H1 (cell line): ENCODE data around the gene HPX. TPM values are rescaled to one million over a fixed set of nuclear protein-coding genes. Genes with fewer than 3 reads are reported as not detected.

ENCODE experiments used
- CBX8 ChIP-seq: fragments of 300-800, 300-1000 bp; sonication (generic); IDR thresholded peaks from 2 replicates; pipeline ENCODE4 v1.7.1; 2016; ENCODE audit warnings: low read depth, low read length, borderline replicate concordance
- RFX5 ChIP-seq: IDR thresholded peaks from 2 replicates; pipeline ENCODE4 v1.6.1; 2011; ENCODE audit warnings: low read depth, low read length, improper control_type of control experiment, borderline replicate concordance
- TAF7 ChIP-seq: optimal IDR thresholded peaks from 2 replicates; pipeline ENCODE3; 2011; ENCODE audit warnings: low read depth, mild to moderate bottlenecking, inconsistent platforms, low read length, moderate library complexity, borderline replicate concordance
- TCF12 ChIP-seq: IDR thresholded peaks from 2 replicates; pipeline ENCODE4 v1.6.1; 2011; ENCODE audit warnings: low read depth, mild to moderate bottlenecking, low read length
- YY1 ChIP-seq: IDR thresholded peaks from 2 replicates; pipeline ENCODE4 v1.6.1; 2011; ENCODE audit warnings: low read depth, mild to moderate bottlenecking, low read length
- polyA plus RNA-seq, 7 experiments: library from polyadenylated mRNA; depleted of rRNA in 3 of 7; stranded (reverse) in 5 of 7; unstranded in 2 of 7; fragments of >200 nt in 5 of 7; fragments of 200-250 nt in 2 of 7; gene quantifications; 1 replicate in 5 of 7; 2 replicates in 1 of 7; 4 replicates in 1 of 7; pipeline versions ENCODE4 v1.2.1 to v1.2.3, GENCODE V29; 2011 to 2013; ENCODE audit warnings: missing spikeins in 2 of 7, mixed read lengths in 2 of 7
- total RNA-seq: library from RNA; stranded (reverse); fragmentation: NEBNext Ultra II Directional; extraction: Animal tissue kit (Norgen Biotek cat#: 25700); gene quantifications from 2 replicates; pipeline ENCODE4 v1.2.1, GENCODE V29; 2021
- TF ChIP-seq, protein P1 (sequence below): fragments of 300-600 bp; sonication (generic); IDR thresholded peaks from 2 replicates; pipeline ENCODE4 v1.7.1; 2012; ENCODE audit warnings: low read length, moderate library complexity, mild to moderate bottlenecking, inconsistent platforms; ENCODE audit not compliant: insufficient replicate concordance
- TF ChIP-seq, protein P2 (sequence below): IDR thresholded peaks from 2 replicates; pipeline ENCODE4 v1.6.1; 2012; ENCODE audit warnings: low read length, inconsistent platforms

Gene HPX
- total and polyA plus RNA-seq, 2 of the 8 experiments (the other 6 are each of a cell fraction or from before 2014, with no cell fraction given): 0.80 to 0.97 TPM

DNA sequence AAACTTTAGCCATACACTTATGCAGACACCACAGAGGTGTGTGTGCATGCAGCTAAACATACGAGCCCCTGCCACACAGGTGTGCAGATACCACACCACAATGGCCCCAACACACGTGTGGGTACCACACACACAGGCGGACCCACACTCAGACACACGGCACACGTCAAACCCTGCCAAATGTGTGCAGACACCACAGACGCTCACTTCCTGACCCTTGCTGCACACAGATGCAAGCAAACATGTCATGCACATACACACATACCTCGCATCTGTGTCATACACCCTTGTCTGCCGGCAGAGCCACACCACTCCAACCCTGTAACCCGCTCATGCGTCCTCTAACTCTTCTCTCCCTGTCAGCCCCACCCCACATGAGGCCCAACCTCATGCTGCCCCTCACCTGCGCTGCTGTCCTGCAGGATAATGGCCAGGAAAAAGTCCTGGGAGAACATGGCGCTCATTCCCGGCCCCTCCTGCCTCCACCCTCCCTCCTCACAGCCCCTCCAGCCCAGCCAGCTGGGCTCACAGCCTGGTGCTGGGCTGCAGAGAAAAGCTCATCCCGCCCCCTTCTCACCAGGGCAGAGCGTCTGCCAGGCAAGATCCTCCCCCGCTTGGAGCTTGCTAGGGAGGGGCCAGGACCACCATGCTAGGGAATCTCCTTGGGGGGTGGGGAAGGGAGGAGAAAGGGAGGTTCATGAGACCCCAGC, 36.3 kb downstream of the HPX start (continued):
- TF ChIP-seq, protein P1, sequence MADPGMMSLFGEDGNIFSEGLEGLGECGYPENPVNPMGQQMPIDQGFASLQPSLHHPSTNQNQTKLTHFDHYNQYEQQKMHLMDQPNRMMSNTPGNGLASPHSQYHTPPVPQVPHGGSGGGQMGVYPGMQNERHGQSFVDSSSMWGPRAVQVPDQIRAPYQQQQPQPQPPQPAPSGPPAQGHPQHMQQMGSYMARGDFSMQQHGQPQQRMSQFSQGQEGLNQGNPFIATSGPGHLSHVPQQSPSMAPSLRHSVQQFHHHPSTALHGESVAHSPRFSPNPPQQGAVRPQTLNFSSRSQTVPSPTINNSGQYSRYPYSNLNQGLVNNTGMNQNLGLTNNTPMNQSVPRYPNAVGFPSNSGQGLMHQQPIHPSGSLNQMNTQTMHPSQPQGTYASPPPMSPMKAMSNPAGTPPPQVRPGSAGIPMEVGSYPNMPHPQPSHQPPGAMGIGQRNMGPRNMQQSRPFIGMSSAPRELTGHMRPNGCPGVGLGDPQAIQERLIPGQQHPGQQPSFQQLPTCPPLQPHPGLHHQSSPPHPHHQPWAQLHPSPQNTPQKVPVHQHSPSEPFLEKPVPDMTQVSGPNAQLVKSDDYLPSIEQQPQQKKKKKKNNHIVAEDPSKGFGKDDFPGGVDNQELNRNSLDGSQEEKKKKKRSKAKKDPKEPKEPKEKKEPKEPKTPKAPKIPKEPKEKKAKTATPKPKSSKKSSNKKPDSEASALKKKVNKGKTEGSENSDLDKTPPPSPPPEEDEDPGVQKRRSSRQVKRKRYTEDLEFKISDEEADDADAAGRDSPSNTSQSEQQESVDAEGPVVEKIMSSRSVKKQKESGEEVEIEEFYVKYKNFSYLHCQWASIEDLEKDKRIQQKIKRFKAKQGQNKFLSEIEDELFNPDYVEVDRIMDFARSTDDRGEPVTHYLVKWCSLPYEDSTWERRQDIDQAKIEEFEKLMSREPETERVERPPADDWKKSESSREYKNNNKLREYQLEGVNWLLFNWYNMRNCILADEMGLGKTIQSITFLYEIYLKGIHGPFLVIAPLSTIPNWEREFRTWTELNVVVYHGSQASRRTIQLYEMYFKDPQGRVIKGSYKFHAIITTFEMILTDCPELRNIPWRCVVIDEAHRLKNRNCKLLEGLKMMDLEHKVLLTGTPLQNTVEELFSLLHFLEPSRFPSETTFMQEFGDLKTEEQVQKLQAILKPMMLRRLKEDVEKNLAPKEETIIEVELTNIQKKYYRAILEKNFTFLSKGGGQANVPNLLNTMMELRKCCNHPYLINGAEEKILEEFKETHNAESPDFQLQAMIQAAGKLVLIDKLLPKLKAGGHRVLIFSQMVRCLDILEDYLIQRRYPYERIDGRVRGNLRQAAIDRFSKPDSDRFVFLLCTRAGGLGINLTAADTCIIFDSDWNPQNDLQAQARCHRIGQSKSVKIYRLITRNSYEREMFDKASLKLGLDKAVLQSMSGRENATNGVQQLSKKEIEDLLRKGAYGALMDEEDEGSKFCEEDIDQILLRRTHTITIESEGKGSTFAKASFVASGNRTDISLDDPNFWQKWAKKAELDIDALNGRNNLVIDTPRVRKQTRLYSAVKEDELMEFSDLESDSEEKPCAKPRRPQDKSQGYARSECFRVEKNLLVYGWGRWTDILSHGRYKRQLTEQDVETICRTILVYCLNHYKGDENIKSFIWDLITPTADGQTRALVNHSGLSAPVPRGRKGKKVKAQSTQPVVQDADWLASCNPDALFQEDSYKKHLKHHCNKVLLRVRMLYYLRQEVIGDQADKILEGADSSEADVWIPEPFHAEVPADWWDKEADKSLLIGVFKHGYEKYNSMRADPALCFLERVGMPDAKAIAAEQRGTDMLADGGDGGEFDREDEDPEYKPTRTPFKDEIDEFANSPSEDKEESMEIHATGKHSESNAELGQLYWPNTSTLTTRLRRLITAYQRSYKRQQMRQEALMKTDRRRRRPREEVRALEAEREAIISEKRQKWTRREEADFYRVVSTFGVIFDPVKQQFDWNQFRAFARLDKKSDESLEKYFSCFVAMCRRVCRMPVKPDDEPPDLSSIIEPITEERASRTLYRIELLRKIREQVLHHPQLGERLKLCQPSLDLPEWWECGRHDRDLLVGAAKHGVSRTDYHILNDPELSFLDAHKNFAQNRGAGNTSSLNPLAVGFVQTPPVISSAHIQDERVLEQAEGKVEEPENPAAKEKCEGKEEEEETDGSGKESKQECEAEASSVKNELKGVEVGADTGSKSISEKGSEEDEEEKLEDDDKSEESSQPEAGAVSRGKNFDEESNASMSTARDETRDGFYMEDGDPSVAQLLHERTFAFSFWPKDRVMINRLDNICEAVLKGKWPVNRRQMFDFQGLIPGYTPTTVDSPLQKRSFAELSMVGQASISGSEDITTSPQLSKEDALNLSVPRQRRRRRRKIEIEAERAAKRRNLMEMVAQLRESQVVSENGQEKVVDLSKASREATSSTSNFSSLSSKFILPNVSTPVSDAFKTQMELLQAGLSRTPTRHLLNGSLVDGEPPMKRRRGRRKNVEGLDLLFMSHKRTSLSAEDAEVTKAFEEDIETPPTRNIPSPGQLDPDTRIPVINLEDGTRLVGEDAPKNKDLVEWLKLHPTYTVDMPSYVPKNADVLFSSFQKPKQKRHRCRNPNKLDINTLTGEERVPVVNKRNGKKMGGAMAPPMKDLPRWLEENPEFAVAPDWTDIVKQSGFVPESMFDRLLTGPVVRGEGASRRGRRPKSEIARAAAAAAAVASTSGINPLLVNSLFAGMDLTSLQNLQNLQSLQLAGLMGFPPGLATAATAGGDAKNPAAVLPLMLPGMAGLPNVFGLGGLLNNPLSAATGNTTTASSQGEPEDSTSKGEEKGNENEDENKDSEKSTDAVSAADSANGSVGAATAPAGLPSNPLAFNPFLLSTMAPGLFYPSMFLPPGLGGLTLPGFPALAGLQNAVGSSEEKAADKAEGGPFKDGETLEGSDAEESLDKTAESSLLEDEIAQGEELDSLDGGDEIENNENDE: no peak
- TF ChIP-seq CBX8 (no peak), RFX5 (no peak), YY1 (no peak), TAF7 (no peak), TCF12 (no peak)
- TF ChIP-seq, protein P2, sequence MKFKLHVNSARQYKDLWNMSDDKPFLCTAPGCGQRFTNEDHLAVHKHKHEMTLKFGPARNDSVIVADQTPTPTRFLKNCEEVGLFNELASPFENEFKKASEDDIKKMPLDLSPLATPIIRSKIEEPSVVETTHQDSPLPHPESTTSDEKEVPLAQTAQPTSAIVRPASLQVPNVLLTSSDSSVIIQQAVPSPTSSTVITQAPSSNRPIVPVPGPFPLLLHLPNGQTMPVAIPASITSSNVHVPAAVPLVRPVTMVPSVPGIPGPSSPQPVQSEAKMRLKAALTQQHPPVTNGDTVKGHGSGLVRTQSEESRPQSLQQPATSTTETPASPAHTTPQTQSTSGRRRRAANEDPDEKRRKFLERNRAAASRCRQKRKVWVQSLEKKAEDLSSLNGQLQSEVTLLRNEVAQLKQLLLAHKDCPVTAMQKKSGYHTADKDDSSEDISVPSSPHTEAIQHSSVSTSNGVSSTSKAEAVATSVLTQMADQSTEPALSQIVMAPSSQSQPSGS: no peak
